Tracheal epithelial cell (primary cell): ENCODE data around the gene STAU1. TPM values are rescaled to one million over a fixed set of nuclear protein-coding genes. Genes with fewer than 3 reads are reported as not detected.

ENCODE experiments used
- total RNA-seq: library from RNA; depleted of rRNA; stranded (reverse); fragments of >200 nt; gene quantifications from 2 replicates; pipeline ENCODE4 v1.2.1, GENCODE V29; 2014

Gene STAU1
- 37.1 and 48.0 TPM in 2 replicates for total RNA-seq

GRCh38 chr20:49187851-49188641 lies at the start of gene STAU1:
Gene STAU1, minus strand, starts transcription at chr20:49188334. Its CDS starts 22,133 bp downstream, at chr20:49166201.

GRCh38 chr20:49219091-49219923 lies 31.2 kb upstream of the STAU1 start, which contains the start of gene DDX27:
Gene DDX27, plus strand, starts transcription at chr20:49219416. Its CDS starts 33 bp downstream, at chr20:49219449.

Other genes starting within 250 kb of the STAU1 start
- gene CSE1L, start 142.0 kb downstream of the STAU1 start, total RNA-seq, result 95.2 and 97.0 TPM in 2 replicates
- gene DDX27, start 31.1 kb upstream of the STAU1 start, total RNA-seq, result 46.3 and 51.1 TPM in 2 replicates
- gene ZNFX1, start 89.7 kb upstream of the STAU1 start, total RNA-seq, result 15.8 and 28.2 TPM in 2 replicates